HCT116 (cell line): ENCODE data around the gene ECE2. TPM values are rescaled to one million over a fixed set of nuclear protein-coding genes. Genes with fewer than 3 reads are reported as not detected.

Experiments used
- ATAC-seq: fragments of 200-7000 bp; cut with Tn5 transposase; 2 replicates; pipeline ENCODE4 v1.9.1; 2020; ENCODE audit warnings: mild to moderate bottlenecking, moderate library complexity
- Bru-seq: library from RNA; stranded (reverse); fragments of 400-500 nt; gene quantifications from one replicate; lab custom pipeline; 2021; lab: Mats Ljungman, UMichigan
- BruChase-seq, 2 experiments: library from RNA; stranded (reverse); fragments of 400-500 nt; gene quantifications; one replicate each; lab custom pipeline; 2021; lab: Mats Ljungman, UMichigan
- BruUV-seq: library from RNA; stranded (reverse); fragments of 400-500 nt; replicated peaks from 2 replicates; lab custom pipeline; 2021; lab: Mats Ljungman, UMichigan
- CTCF ChIA-PET: fragments of 300-600 bp; sonication (Branson Sonifier 250); formaldehyde crosslinking; loops from one replicate; lab custom pipeline; 2021; ENCODE audit warnings: antibody characterized with exemption; lab: Charles Lee
- POLR2A ChIA-PET: fragments of 300-600, 350-600 bp; sonication (Branson Sonifier 250); formaldehyde crosslinking; loops from one replicate; lab custom pipeline; 2021; ENCODE audit warnings: antibody characterized with exemption; lab: Charles Lee
- RAD21 ChIA-PET, 2 experiments: fragments of 300-600 bp; sonication (Branson Sonifier 250); formaldehyde crosslinking; loops; one replicate each; lab custom pipeline; 2023; ENCODE audit warnings: low total read pairs in 2 of 2; ENCODE audit not compliant: uncharacterized antibody in 2 of 2, unreplicated experiment in 2 of 2, low non-redundant PET in 1 of 2; lab: Charles Lee
- DNase-seq: peaks from one replicate; pipeline ENCODE4 v3.0.0-alpha.2; 2010; ENCODE audit warnings: low read depth, low spot score
- H2AFZ ChIP-seq: fragments of 200-600 bp; shearing (Covaris generic), sonication (generic); 2 replicates; pipeline ENCODE4 v1.6.1; 2017; ENCODE audit warnings: low read depth, mixed run types, mixed read lengths, antibody characterized with exemption, low read length; ENCODE audit not compliant: poor library complexity, severe bottlenecking
- H3K27ac ChIP-seq: 2 replicates; pipeline ENCODE4 v1.5.1; 2012; ENCODE audit warnings: low read depth, low read length
- H3K27me3 ChIP-seq: fragments of 200-600 bp; sonication (generic); 2 replicates; pipeline ENCODE4 v1.6.1; 2016; ENCODE audit warnings: mixed run types, low read length, mixed read lengths; ENCODE audit not compliant: insufficient read depth
- H3K36me3 ChIP-seq, 2 experiments: fragments of 200-500 bp in 1 of 2; fragments of 200-600 bp in 1 of 2; sonication (Bioruptor generic) in 1 of 2; sonication (generic) in 1 of 2; 2 replicates each; pipeline versions ENCODE4 v1.5.1 to v1.6.1; 2014 to 2016; ENCODE audit warnings: low read length in 2 of 2, inconsistent platforms in 1 of 2, mixed read lengths in 1 of 2, mixed run types in 1 of 2; ENCODE audit not compliant: insufficient read depth in 2 of 2, control insufficient read depth in 1 of 2
- H3K4me1 ChIP-seq, 2 experiments: fragments of 200-600 bp in 1 of 2; sonication (generic) in 1 of 2; 2 replicates each; pipeline versions ENCODE4 v1.5.1 to v1.6.1; 2012 to 2017; ENCODE audit warnings: low read length in 2 of 2, inconsistent platforms in 1 of 2, mild to moderate bottlenecking in 1 of 2, mixed read lengths in 1 of 2, mixed run types in 1 of 2, moderate library complexity in 1 of 2; ENCODE audit not compliant: insufficient read depth in 2 of 2, control insufficient read depth in 1 of 2
- H3K4me2 ChIP-seq: fragments of 200-600 bp; sonication (generic); 2 replicates; pipeline ENCODE4 v1.6.1; 2017; ENCODE audit warnings: mixed run types, low read length, mixed read lengths
- H3K4me3 ChIP-seq, 2 experiments: fragments of 200-600 bp in 1 of 2; sonication (generic) in 1 of 2; replicated peaks in 1 of 2; 2 replicates each; pipeline ENCODE4 v1.5.1; 2011 to 2016; ENCODE audit warnings: low read length in 2 of 2, control low read depth in 1 of 2, low read depth in 1 of 2, mild to moderate bottlenecking in 1 of 2, mixed read lengths in 1 of 2, mixed run types in 1 of 2
- H3K79me2 ChIP-seq: fragments of 200-600 bp; sonication (generic); 2 replicates; pipeline ENCODE4 v1.6.1; 2017; ENCODE audit warnings: mild to moderate bottlenecking, mixed run types, low read length, moderate library complexity, mixed read lengths; ENCODE audit not compliant: insufficient read depth
- H3K9ac ChIP-seq: fragments of 200-600 bp; sonication (generic); 2 replicates; pipeline ENCODE4 v1.6.1; 2016; ENCODE audit warnings: low read length, mixed read lengths
- H3K9me2 ChIP-seq: fragments of 200-600 bp; sonication (generic), shearing (Covaris generic); 2 replicates; pipeline ENCODE4 v1.6.1; 2017; ENCODE audit warnings: mixed run types, mild to moderate bottlenecking, moderate library complexity; ENCODE audit not compliant: insufficient read depth
- H3K9me3 ChIP-seq, 2 experiments: fragments of 200-500 bp in 1 of 2; fragments of 200-600 bp in 1 of 2; sonication (Bioruptor generic) in 1 of 2; sonication (generic) in 1 of 2; 2 replicates each; pipeline ENCODE4 v1.6.1; 2014 to 2017; ENCODE audit warnings: low read length in 2 of 2, mixed read lengths in 2 of 2, inconsistent platforms in 1 of 2, low read depth in 1 of 2, mild to moderate bottlenecking in 1 of 2, mixed run types in 1 of 2, moderate library complexity in 1 of 2; ENCODE audit not compliant: control insufficient read depth in 1 of 2, insufficient read depth in 1 of 2
- H4K20me1 ChIP-seq: fragments of 200-600 bp; sonication (generic), shearing (Covaris generic); 2 replicates; pipeline ENCODE4 v1.6.1; 2017; ENCODE audit warnings: mixed run types, mild to moderate bottlenecking, moderate library complexity; ENCODE audit not compliant: insufficient read depth
- CTCF ChIP-seq, 3 experiments: fragments of 200-600 bp in 1 of 3; sonication (generic) in 1 of 3; IDR thresholded peaks in 2 of 3; conservative IDR thresholded peaks in 1 of 3; 2 replicates each; pipeline ENCODE4 v1.5.1; 2012 to 2017; ENCODE audit warnings: low read depth in 2 of 3, low read length in 2 of 3, antibody characterized with exemption in 1 of 3, borderline replicate concordance in 1 of 3, control low read depth in 1 of 3, mild to moderate bottlenecking in 1 of 3, mixed read lengths in 1 of 3, mixed run types in 1 of 3, moderate library complexity in 1 of 3; ENCODE audit not compliant: insufficient read depth in 1 of 3
- EGR1 ChIP-seq: IDR thresholded peaks from 2 replicates; pipeline ENCODE4 v1.6.1; 2012; ENCODE audit warnings: low read depth
- EZH2 ChIP-seq: fragments of 200-600 bp; sonication (generic); IDR thresholded peaks from 2 replicates; pipeline ENCODE4 v1.6.1; 2017; ENCODE audit warnings: antibody characterized with exemption, mixed run types
- JUND ChIP-seq: IDR thresholded peaks from 2 replicates; pipeline ENCODE4 v1.6.1; 2012
- POLR2A ChIP-seq: IDR thresholded peaks from 2 replicates; pipeline ENCODE4 v1.7.0; 2011; ENCODE audit warnings: borderline replicate concordance; ENCODE audit not compliant: insufficient read depth, insufficient read length; ENCODE audit errors: extremely low read depth
- RAD21 ChIP-seq: IDR thresholded peaks from 2 replicates; pipeline ENCODE4 v1.6.1; 2012; ENCODE audit warnings: low read depth, mild to moderate bottlenecking
- REST ChIP-seq: IDR thresholded peaks from 2 replicates; pipeline ENCODE4 v1.6.1; 2012; ENCODE audit warnings: low read depth
- YY1 ChIP-seq: IDR thresholded peaks from 2 replicates; pipeline ENCODE4 v1.6.1; 2011; ENCODE audit warnings: low read length, low read depth, moderate library complexity, mild to moderate bottlenecking; ENCODE audit not compliant: insufficient replicate concordance; ENCODE audit errors: extremely low read depth
- ZNF274 ChIP-seq: fragments of 200-500 bp; sonication (Bioruptor generic); IDR thresholded peaks from 2 replicates; pipeline ENCODE4 v1.6.1; 2014; ENCODE audit warnings: mild to moderate bottlenecking, low read depth, low read length, inconsistent platforms
- intact Hi-C: fragments of 100-400 bp; cut with micrococcal nuclease; formaldehyde crosslinking; loops from 2 replicates; pipeline ENCODE4 v1.10.0; 2022
- long read RNA-seq: library from polyadenylated mRNA; unstranded; transcript quantifications from one replicate; pipeline ENCODE4 v2.0.0, GENCODE V29; 2021; ENCODE audit not compliant: unreplicated experiment
- polyA plus RNA-seq: library from polyadenylated mRNA; unstranded; fragments of >200 nt; gene quantifications from 2 replicates; pipeline ENCODE4 v1.2.1, GENCODE V29; 2012; ENCODE audit warnings: missing spikeins
- total RNA-seq: library from RNA; stranded (reverse); gene quantifications from one replicate; pipeline ENCODE4 v1.2.1, GENCODE V29; 2021; ENCODE audit not compliant: unreplicated experiment
- TF ChIP-seq, protein P1 (sequence below): IDR thresholded peaks from 2 replicates; pipeline ENCODE4 v1.6.1; 2011; ENCODE audit warnings: mild to moderate bottlenecking, low read length, moderate library complexity; ENCODE audit not compliant: insufficient replicate concordance; ENCODE audit errors: extremely low read depth
- TF ChIP-seq, protein P2 (sequence below): IDR thresholded peaks from 2 replicates; pipeline ENCODE4 v1.6.1; 2012

The ECE2 gene
- total RNA-seq = not detected
- polyA plus RNA-seq = 0.02 TPM in 1 of 2 replicates, not detected in the other
- Bru-seq, nascent RNA = not detected
- BruChase-seq, experiment 1, labeled RNA remaining after a 6-hour chase = percentile 24 among the genes with signal in this experiment
- BruChase-seq, experiment 2, labeled RNA remaining after a 2-hour chase = not detected
- long read RNA-seq = 0 reads

DNA sequence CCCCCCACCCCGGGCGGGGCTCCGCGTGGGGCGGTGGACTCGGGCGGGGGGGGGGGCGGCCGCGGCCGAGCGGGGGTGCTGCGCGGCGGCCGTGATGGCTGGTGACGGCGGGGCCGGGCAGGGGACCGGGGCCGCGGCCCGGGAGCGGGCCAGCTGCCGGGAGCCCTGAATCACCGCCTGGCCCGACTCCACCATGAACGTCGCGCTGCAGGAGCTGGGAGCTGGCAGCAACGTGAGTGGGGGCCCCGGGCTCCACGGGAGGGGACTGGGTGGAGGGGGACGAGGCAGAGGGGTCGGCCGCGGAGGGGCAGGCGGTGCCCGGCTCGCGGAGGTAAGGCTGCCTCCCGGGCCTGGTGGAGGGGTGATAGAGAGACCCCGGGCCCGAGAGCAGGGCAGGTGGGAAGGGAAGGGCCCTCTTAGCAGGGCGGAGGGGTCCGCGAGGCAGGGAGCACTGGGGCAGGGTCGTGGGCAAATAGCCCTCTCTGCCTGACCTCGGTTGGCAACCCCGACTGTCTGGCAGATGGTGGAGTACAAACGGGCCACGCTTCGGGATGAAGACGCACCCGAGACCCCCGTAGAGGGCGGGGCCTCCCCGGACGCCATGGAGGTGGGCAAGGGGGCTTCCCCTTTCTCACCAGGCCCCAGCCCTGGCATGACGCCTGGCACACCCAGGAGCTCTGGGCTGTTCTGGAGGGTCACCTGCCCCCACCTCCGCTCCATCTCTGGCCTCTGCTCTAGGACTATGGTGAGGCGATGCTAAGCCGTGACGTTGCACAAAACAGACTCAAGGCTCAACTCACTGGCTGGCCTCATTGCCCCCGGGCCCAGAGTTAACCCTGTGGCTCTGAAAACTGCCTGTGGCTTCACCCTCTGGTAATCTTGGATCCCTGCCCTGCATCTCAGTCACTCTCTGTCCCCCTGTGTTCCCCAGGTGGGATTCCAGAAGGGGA, at the start of gene ECE2:
Gene ECE2 (plus strand): TSS at position 62 of the 950 bp plus-strand sequence. CDS start 132 bp downstream, at position 194.
- no peak within 1 kb of the TSS for H3K4me3 ChIP-seq
- intact Hi-C loops = no loop called here
- no peak within 1 kb of the TSS for H3K9ac ChIP-seq
- no TSS peak for BruUV-seq
- ChIA-PET RAD21 (no interaction called here), CTCF (no interaction called here)
- no peaks in the 10 kb centered on the region for H3K27me3 ChIP-seq
- H3K36me3 ChIP-seq = no peaks in the 10 kb centered on the region
- ATAC-seq = no peak
- H3K9me3 ChIP-seq = no peaks in the 10 kb centered on the region
- no peaks in the 10 kb centered on the region for H4K20me1 ChIP-seq
- no peaks in the 10 kb centered on the region for H3K79me2 ChIP-seq
- no peak within 1 kb of the TSS for H3K4me2 ChIP-seq
- no peaks in the 10 kb centered on the region for H3K9me2 ChIP-seq
- H2AFZ ChIP-seq = no peak within 1 kb of the TSS
- TF ChIP-seq EGR1 (no peak), RAD21 (no peak), YY1 (no peak), ZNF274 (no peak), JUND (no peak), CTCF (IDR thresholded peaks at IDR 0.05 in 2 of 3, conservative IDR thresholded peaks at IDR 0.05 in 1 of 3; ENCODE audit: borderline replicate concordance in 1 of 3, insufficient read depth in 1 of 3, low read depth in 2 of 3, low read length in 2 of 3) (no peak), POLR2A (no peak), EZH2 (no peak), REST (no peak)
- TF ChIP-seq, protein P1, sequence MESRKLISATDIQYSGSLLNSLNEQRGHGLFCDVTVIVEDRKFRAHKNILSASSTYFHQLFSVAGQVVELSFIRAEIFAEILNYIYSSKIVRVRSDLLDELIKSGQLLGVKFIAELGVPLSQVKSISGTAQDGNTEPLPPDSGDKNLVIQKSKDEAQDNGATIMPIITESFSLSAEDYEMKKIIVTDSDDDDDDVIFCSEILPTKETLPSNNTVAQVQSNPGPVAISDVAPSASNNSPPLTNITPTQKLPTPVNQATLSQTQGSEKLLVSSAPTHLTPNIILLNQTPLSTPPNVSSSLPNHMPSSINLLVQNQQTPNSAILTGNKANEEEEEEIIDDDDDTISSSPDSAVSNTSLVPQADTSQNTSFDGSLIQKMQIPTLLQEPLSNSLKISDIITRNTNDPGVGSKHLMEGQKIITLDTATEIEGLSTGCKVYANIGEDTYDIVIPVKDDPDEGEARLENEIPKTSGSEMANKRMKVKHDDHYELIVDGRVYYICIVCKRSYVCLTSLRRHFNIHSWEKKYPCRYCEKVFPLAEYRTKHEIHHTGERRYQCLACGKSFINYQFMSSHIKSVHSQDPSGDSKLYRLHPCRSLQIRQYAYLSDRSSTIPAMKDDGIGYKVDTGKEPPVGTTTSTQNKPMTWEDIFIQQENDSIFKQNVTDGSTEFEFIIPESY = no peak
- TF ChIP-seq, protein P2, sequence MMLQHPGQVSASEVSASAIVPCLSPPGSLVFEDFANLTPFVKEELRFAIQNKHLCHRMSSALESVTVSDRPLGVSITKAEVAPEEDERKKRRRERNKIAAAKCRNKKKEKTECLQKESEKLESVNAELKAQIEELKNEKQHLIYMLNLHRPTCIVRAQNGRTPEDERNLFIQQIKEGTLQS = no peak
- TF ChIP-seq, all 23 proteins: peak for 0
- POLR2A ChIA-PET = no interaction called here
- no peak within 1 kb of the TSS for H3K27ac ChIP-seq
- DNase-seq = no peak
- no peaks in the 10 kb centered on the region for H3K4me1 ChIP-seq
